Sigmoid colon (tissue), 7 donors: Measurements from ENCODE around the gene IL27RA. TPM values are rescaled to one million over a fixed set of nuclear protein-coding genes. Genes with fewer than 3 reads are reported as not detected.

Source experiments
- DNase-seq: peaks from one replicate; pipeline ENCODE4 v3.0.0-alpha.2; 2019
- H3K27ac ChIP-seq, 4 donors: fragments of 200-600 bp; sonication (generic); one replicate each; pipeline ENCODE4 v1.5.1; 2016 to 2019; ENCODE audit warnings: mild to moderate bottlenecking in 1 of 4
- H3K27me3 ChIP-seq, 3 donors: fragments of 200-600 bp; sonication (generic); one replicate each; pipeline ENCODE4 v1.5.1; 2019; ENCODE audit warnings: mild to moderate bottlenecking in 1 of 3
- H3K36me3 ChIP-seq, 4 donors: fragments of 200-600 bp; sonication (generic); one replicate each; pipeline ENCODE4 v1.5.1; 2016 to 2019
- H3K4me1 ChIP-seq, 4 donors: fragments of 200-600 bp; sonication (generic); one replicate each; pipeline ENCODE4 v1.5.1; 2017 to 2019
- H3K4me3 ChIP-seq, 4 donors: fragments of 200-600 bp; sonication (generic); one replicate each; pipeline ENCODE4 v1.5.1; 2017 to 2019; ENCODE audit warnings: mild to moderate bottlenecking in 2 of 4, moderate library complexity in 1 of 4
- H3K9me3 ChIP-seq, 4 donors: fragments of 200-600 bp in 3 of 4; sonication (generic) in 3 of 4; one replicate each; pipeline versions ENCODE4 v1.5.1 to v1.6.1; 2013 to 2019
- CTCF ChIP-seq, 4 experiments: fragments of 450-650 bp in 3 of 4; fragments of 200-600 bp in 1 of 4; IDR thresholded peaks; one replicate each; pipeline ENCODE4 v1.5.1; 2016 to 2019; ENCODE audit warnings: antibody characterized with exemption in 4 of 4, mild to moderate bottlenecking in 3 of 4, moderate library complexity in 2 of 4
- EP300 ChIP-seq, 4 donors: sonication (generic); formaldehyde crosslinking; IDR thresholded peaks; one replicate each; pipeline ENCODE4 v1.6.1; 2017; ENCODE audit warnings: antibody characterized with exemption in 4 of 4
- POLR2A ChIP-seq, 2 donors: fragments of 450-650 bp; IDR thresholded peaks; one replicate each; pipeline ENCODE4 v1.6.1; 2016; ENCODE audit warnings: antibody characterized with exemption in 2 of 2, mild to moderate bottlenecking in 2 of 2, moderate library complexity in 2 of 2
- POLR2AphosphoS5 ChIP-seq, 4 donors: sonication (generic); formaldehyde crosslinking; IDR thresholded peaks; one replicate each; pipeline ENCODE4 v1.6.1; 2017; ENCODE audit warnings: antibody characterized with exemption in 4 of 4
- WGBS, 2 donors: extraction: QIAGEN DNeasy Blood & Tissue Kit; methylation state at CpG; one replicate each; pipeline ENCODE4 v1.1.7; 2013; 5-methylcytosine and 5-hydroxymethylcytosine counted together
- intact Hi-C: fragments of 100-400 bp; cut with DNase I; formaldehyde crosslinking; loops from one replicate; pipeline ENCODE4 v1.15.1; 2023
- polyA plus RNA-seq, 3 donors: library from polyadenylated mRNA; stranded (reverse); fragments of 200-250 nt; gene quantifications; one replicate each; pipeline ENCODE4 v1.2.3, GENCODE V29; 2013
- total RNA-seq, 4 donors: library from RNA; depleted of rRNA; stranded (reverse); fragments of >200 nt; gene quantifications; one replicate each; pipeline ENCODE4 v1.1.0, GENCODE V29; 2016
- donor health status: healthy with polysubstance abuse.
- donor health status: Bipolar disorder and iron deficiency.
- donor health status: healthy.

Gene IL27RA
- total and polyA plus RNA-seq, 7 donors: 0.60 to 10.3 (median 1.5) TPM

GRCh38 chr19:14003251-14004055 is 28.1 kb upstream of the IL27RA start:
- Histone ChIP-seq H3K4me3 (no peak overlapping the region), H3K4me1 (peaks cover 0 to 30% (median 24%) of the 10 kb centered on the region in 4 donors), H3K9me3 (peaks cover 0 to 5% (median 1%) of the 10 kb centered on the region in 4 donors), H3K36me3 (peaks cover 0 to 6% (median 0%) of the 10 kb centered on the region in 4 donors), H3K27ac (peak overlapping the region; percentile 98 to 100 (median 99)), H3K27me3 (no peaks in the 10 kb centered on the region)
- TF ChIP-seq POLR2AphosphoS5 (IDR thresholded peaks at IDR 0.05) (no peak), POLR2A (IDR thresholded peaks at IDR 0.05) (no peak), EP300 (IDR thresholded peaks at IDR 0.05) (no peak), CTCF (IDR thresholded peaks at IDR 0.05) (no peak)
- no peak for DNase-seq
- 47 to 75% methylated on average over 10 of the region's 10 CpGs for WGBS, 2 donors
- intact Hi-C loops: loop anchor here (10.0 kb wide), 1 partner anchor 209 kb away; the partner anchor contains the start of gene ZSWIM4

- Histone ChIP-seq H3K4me1 (peaks cover 0 to 30% (median 24%) of the 10 kb centered on the region in 4 donors), H3K27ac (peak overlapping the region; percentile 98 to 100 (median 99)), H3K4me3 (peak overlapping the region in 2 of 4 donors; percentile 97), H3K9me3 (no peaks in the 10 kb centered on the region), H3K36me3 (no peaks in the 10 kb centered on the region), H3K27me3 (no peaks in the 10 kb centered on the region)
- TF ChIP-seq POLR2AphosphoS5 (IDR thresholded peaks at IDR 0.05) (peak in 1 of 4 donors; percentile 53), POLR2A (IDR thresholded peaks at IDR 0.05) (no peak)
- intact Hi-C loops: loop anchor here (10.0 kb wide), 1 partner anchor 210 kb away; the partner anchor contains the start of gene ZSWIM4
- DNase-seq: peak; percentile 79
- 12 to 25% methylated on average over 14 of the region's 14 CpGs for WGBS, 2 donors
Measured at GRCh38 chr19:14004619-14005348, 26.8 kb upstream of the IL27RA start.

DNA sequence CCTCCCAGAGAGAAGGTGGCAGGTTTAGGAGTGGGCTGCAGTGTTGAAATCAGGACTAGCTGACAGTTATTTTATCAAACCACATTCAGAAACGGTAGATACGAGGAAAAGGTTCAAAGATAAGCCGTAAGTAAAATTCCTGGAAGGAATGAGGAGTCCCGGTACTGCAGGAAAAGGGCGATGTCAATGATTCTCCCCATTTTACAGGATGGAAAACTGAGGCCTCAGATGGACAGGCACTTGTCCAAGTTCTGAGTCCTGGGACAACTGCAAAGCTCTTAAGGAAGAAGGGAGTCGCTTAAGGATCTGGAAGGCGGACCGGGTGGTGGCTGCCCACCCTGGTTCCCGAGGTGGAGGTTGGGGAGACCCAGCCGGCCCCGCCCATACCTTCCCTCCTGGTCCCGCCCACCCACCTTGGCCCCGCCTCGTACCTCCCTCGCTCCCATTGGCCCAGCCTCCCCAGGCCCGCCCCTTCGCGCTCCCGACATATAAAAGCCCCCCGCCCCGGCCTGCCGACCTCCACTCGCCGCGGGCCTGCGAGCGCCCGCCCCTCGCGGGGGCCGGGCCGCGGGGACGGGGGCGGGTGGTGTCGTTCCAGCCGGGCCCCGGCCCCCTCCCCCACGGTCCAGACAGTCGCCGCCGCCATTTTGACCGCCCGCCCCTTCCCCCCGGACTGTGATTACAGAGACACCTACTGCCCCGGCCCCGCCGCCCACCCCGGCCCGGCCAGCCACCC is 26.0 kb upstream of the IL27RA start:
- TF ChIP-seq EP300 (IDR thresholded peaks at IDR 0.05): no peak
- TF ChIP-seq POLR2AphosphoS5 (IDR thresholded peaks at IDR 0.05): peak in 1 of 4 donors; percentile 46
- peak; percentile 96 for DNase-seq
- intact Hi-C loops: loop anchor here (1.0 to 10.0 kb wide), 3 partner anchors 53 to 211 kb away; partner anchors contain the start of genes DCAF15, MISP3 and ZSWIM4
- no peaks in the 10 kb centered on the region for H3K27me3 ChIP-seq
- H3K36me3 ChIP-seq: no peaks in the 10 kb centered on the region
- H3K27ac ChIP-seq: peak overlapping the region; percentile 98 to 100 (median 99)
- 2 to 6% methylated on average over 50 of the region's 50 CpGs for WGBS, 2 donors
- no peaks in the 10 kb centered on the region for H3K9me3 ChIP-seq
- peak overlapping the region; percentile 67 to 97 (median 96) for H3K4me3 ChIP-seq
- H3K4me1 ChIP-seq: peaks cover 0 to 30% (median 24%) of the 10 kb centered on the region in 4 donors

DNA sequence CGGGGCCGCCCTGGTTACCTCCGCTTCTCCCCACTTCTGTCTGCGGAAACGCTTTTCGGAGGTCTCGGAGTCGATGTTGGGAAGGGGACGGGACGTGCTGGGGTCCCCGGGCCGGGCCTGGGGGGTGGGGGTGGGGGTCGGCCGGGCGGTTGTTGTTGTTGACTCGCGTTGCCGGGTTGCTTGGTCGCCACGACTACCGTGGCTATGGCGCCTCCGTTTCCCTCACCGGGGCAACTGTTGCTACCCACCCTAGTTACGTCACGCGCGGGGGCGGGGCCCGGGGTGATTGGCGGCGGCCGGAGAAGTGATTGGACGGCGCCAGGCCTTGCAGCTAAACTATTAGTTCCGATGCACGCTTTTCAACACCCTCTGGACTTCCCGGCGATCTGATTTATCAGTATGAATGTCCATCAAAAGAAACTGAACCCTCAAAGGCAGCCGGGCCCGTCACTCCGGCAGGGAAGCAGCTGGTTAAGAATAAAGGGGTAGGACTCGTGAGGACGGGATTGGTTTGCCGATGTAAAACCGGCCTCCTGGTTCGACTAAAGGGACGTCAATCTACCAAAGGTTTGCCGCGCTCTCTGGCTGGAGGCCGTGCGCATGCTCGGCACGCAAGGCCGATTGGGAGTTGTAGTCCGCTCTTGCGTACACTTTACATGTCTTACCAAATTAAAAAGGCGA is 25.3 kb upstream of the IL27RA start, which contains the start of gene RFX1:
TSS of gene RFX1 (minus strand) at position 236 of the 681 bp plus-strand sequence. CDS start 12,477 bp downstream, outside the sequence.
- no peaks in the 10 kb centered on the region for H3K9me3 ChIP-seq
- H3K27me3 ChIP-seq: no peaks in the 10 kb centered on the region
- H3K4me3 ChIP-seq: peak within 1 kb of the TSS; percentile 73 to 97 (median 96)
- no peaks in the 10 kb centered on the region for H3K36me3 ChIP-seq
- 0 to 1% methylated on average over 58 of the region's 58 CpGs for WGBS, 2 donors
- peaks cover 0 to 30% (median 24%) of the 10 kb centered on the region in 4 donors for H3K4me1 ChIP-seq
- peak; percentile 100 for DNase-seq
- peak within 1 kb of the TSS; percentile 98 to 100 (median 99) for H3K27ac ChIP-seq
- TF ChIP-seq POLR2A (IDR thresholded peaks at IDR 0.05): peak in 1 of 2 donors; percentile 18
- peak in 1 of 4 donors; percentile 46 for TF ChIP-seq EP300 (IDR thresholded peaks at IDR 0.05)
- no peak for TF ChIP-seq CTCF (IDR thresholded peaks at IDR 0.05)
- peak in 3 of 4 donors; percentile 21 to 50 (median 32) for TF ChIP-seq POLR2AphosphoS5 (IDR thresholded peaks at IDR 0.05)
- intact Hi-C loops: loop anchor here (1.0 to 10.0 kb wide), 3 partner anchors 54 to 211 kb away; partner anchors contain the start of genes DCAF15, MISP3 and ZSWIM4
